Liver (tissue), 3 donors: ENCODE measurements around the gene ADAMTS16.

Experiments
- FOXA1 ChIP-seq: IDR thresholded peaks from 2 replicates; pipeline ENCODE4 v1.6.1; 2016; ENCODE audit warnings: antibody characterized with exemption
- GABPA ChIP-seq, 2 donors: IDR thresholded peaks in 1 of 2; conservative IDR thresholded peaks in 1 of 2; 2 replicates each; pipeline ENCODE4 v1.6.1; 2016; ENCODE audit warnings: antibody characterized with exemption in 2 of 2, mild to moderate bottlenecking in 1 of 2, moderate library complexity in 1 of 2
- HNF4G ChIP-seq: IDR thresholded peaks from 2 replicates; pipeline ENCODE4 v1.6.1; 2016; ENCODE audit warnings: antibody characterized with exemption
- JUND ChIP-seq, 2 donors: IDR thresholded peaks; 2 replicates each; pipeline ENCODE4 v1.6.1; 2016; ENCODE audit warnings: antibody characterized with exemption in 2 of 2
- RAD21 ChIP-seq, 2 donors: IDR thresholded peaks; 2 replicates each; pipeline ENCODE4 v1.6.1; 2016; ENCODE audit warnings: antibody characterized with exemption in 2 of 2, mild to moderate bottlenecking in 2 of 2
- RXRA ChIP-seq, 2 donors: IDR thresholded peaks; 2 replicates each; pipeline ENCODE4 v1.6.1; 2017 to 2018; ENCODE audit warnings: antibody characterized with exemption in 2 of 2, mild to moderate bottlenecking in 1 of 2
- TAF1 ChIP-seq: conservative IDR thresholded peaks from 2 replicates; pipeline ENCODE4 v1.6.1; 2016; ENCODE audit warnings: antibody characterized with exemption, mild to moderate bottlenecking
- TF ChIP-seq, protein P1 (sequence below): fragments of 150-350 bp; IDR thresholded peaks from 2 replicates; pipeline ENCODE4 v1.5.1; 2017; ENCODE audit warnings: improper control_type of control experiment, low read depth, low read length; ENCODE audit not compliant: missing input control
- TF ChIP-seq, protein P2 (sequence below): IDR thresholded peaks from 2 replicates; pipeline ENCODE4 v1.6.1; 2016; ENCODE audit warnings: antibody characterized with exemption
- TF ChIP-seq, protein P3 (sequence below): IDR thresholded peaks from 2 replicates; pipeline ENCODE4 v1.6.1; 2016; ENCODE audit warnings: antibody characterized with exemption, mild to moderate bottlenecking
- TF ChIP-seq, protein P4 (sequence below): IDR thresholded peaks from 2 replicates; pipeline ENCODE4 v1.6.1; 2016; ENCODE audit warnings: antibody characterized with exemption
- donor health status: healthy.
- donor health status: healthy.

DNA sequence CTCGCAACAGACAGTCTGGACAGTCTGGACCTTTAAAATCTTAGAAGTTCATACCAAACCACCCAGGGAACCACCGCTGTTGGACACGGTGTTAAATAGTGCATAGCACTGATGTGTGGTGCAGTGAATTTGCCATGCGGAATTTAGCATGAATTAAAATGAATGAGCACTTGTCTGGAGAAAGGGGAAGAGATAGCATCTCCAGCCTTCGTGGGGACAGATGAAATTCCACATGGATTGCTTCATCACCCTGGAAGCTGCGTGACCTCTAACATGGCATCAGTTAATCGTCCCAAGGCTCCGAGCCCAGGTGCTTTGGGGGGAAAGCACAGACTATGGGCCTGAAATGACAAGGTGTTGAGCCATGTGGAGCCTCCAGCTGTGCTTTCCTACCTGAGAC, 91.4 kb downstream of the ADAMTS16 start:
- TF ChIP-seq GABPA (IDR thresholded peaks at IDR 0.05 in 1 of 2, conservative IDR thresholded peaks at IDR 0.05 in 1 of 2) (no peak), FOXA1 (no peak), TAF1 (no peak), RAD21 (IDR thresholded peaks at IDR 0.05) (no peak), RXRA (IDR thresholded peaks at IDR 0.05) (no peak), HNF4G (no peak), JUND (IDR thresholded peaks at IDR 0.05) (no peak)
- TF ChIP-seq, protein P1, sequence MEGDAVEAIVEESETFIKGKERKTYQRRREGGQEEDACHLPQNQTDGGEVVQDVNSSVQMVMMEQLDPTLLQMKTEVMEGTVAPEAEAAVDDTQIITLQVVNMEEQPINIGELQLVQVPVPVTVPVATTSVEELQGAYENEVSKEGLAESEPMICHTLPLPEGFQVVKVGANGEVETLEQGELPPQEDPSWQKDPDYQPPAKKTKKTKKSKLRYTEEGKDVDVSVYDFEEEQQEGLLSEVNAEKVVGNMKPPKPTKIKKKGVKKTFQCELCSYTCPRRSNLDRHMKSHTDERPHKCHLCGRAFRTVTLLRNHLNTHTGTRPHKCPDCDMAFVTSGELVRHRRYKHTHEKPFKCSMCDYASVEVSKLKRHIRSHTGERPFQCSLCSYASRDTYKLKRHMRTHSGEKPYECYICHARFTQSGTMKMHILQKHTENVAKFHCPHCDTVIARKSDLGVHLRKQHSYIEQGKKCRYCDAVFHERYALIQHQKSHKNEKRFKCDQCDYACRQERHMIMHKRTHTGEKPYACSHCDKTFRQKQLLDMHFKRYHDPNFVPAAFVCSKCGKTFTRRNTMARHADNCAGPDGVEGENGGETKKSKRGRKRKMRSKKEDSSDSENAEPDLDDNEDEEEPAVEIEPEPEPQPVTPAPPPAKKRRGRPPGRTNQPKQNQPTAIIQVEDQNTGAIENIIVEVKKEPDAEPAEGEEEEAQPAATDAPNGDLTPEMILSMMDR: no peak
- TF ChIP-seq, protein P2, sequence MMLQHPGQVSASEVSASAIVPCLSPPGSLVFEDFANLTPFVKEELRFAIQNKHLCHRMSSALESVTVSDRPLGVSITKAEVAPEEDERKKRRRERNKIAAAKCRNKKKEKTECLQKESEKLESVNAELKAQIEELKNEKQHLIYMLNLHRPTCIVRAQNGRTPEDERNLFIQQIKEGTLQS: no peak
- TF ChIP-seq, protein P3, sequence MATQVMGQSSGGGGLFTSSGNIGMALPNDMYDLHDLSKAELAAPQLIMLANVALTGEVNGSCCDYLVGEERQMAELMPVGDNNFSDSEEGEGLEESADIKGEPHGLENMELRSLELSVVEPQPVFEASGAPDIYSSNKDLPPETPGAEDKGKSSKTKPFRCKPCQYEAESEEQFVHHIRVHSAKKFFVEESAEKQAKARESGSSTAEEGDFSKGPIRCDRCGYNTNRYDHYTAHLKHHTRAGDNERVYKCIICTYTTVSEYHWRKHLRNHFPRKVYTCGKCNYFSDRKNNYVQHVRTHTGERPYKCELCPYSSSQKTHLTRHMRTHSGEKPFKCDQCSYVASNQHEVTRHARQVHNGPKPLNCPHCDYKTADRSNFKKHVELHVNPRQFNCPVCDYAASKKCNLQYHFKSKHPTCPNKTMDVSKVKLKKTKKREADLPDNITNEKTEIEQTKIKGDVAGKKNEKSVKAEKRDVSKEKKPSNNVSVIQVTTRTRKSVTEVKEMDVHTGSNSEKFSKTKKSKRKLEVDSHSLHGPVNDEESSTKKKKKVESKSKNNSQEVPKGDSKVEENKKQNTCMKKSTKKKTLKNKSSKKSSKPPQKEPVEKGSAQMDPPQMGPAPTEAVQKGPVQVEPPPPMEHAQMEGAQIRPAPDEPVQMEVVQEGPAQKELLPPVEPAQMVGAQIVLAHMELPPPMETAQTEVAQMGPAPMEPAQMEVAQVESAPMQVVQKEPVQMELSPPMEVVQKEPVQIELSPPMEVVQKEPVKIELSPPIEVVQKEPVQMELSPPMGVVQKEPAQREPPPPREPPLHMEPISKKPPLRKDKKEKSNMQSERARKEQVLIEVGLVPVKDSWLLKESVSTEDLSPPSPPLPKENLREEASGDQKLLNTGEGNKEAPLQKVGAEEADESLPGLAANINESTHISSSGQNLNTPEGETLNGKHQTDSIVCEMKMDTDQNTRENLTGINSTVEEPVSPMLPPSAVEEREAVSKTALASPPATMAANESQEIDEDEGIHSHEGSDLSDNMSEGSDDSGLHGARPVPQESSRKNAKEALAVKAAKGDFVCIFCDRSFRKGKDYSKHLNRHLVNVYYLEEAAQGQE: no peak
- TF ChIP-seq, protein P4, sequence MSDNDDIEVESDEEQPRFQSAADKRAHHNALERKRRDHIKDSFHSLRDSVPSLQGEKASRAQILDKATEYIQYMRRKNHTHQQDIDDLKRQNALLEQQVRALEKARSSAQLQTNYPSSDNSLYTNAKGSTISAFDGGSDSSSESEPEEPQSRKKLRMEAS: no peak
